LNCaP clone FGC (cell line): ENCODE data around the gene TRUB1.

ENCODE experiments used
- DNase-seq: peaks from one replicate; pipeline ENCODE4 v3.0.0-alpha.2; 2011; ENCODE audit warnings: low read depth
- H3K4me3 ChIP-seq: 2 replicates; pipeline ENCODE4 v1.5.1; 2011; ENCODE audit warnings: mild to moderate bottlenecking, low read depth, low read length, control low read depth
- TF ChIP-seq, protein P1 (sequence below): IDR thresholded peaks from 2 replicates; pipeline ENCODE4 v1.5.1; 2012; ENCODE audit warnings: mild to moderate bottlenecking; ENCODE audit not compliant: control insufficient read depth, insufficient read depth; ENCODE audit errors: extremely low read depth

TRUB1 gene

DNA sequence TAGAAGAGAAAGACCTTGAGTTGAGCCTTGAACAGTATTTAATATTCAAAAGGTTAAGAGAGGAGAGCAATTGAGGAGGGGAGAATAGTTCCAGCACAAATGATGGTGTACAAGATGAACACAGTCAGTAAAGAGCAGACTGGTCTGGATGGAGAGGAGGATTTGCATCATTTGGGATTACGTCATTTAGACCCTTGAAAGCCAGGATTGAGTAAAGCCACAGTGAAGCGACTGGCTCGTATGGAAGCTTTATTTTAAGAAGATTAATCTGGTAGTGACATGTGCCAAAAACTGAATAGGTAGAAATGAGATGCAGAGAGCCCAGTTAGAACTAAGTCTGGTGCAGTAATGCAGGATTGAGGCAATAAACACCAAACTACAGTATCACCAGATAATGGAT lies 52.6 kb downstream of the TRUB1 start:
- no peak for DNase-seq
- no peak overlapping the region for H3K4me3 ChIP-seq
- TF ChIP-seq, protein P1, sequence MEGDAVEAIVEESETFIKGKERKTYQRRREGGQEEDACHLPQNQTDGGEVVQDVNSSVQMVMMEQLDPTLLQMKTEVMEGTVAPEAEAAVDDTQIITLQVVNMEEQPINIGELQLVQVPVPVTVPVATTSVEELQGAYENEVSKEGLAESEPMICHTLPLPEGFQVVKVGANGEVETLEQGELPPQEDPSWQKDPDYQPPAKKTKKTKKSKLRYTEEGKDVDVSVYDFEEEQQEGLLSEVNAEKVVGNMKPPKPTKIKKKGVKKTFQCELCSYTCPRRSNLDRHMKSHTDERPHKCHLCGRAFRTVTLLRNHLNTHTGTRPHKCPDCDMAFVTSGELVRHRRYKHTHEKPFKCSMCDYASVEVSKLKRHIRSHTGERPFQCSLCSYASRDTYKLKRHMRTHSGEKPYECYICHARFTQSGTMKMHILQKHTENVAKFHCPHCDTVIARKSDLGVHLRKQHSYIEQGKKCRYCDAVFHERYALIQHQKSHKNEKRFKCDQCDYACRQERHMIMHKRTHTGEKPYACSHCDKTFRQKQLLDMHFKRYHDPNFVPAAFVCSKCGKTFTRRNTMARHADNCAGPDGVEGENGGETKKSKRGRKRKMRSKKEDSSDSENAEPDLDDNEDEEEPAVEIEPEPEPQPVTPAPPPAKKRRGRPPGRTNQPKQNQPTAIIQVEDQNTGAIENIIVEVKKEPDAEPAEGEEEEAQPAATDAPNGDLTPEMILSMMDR: no peak

DNA sequence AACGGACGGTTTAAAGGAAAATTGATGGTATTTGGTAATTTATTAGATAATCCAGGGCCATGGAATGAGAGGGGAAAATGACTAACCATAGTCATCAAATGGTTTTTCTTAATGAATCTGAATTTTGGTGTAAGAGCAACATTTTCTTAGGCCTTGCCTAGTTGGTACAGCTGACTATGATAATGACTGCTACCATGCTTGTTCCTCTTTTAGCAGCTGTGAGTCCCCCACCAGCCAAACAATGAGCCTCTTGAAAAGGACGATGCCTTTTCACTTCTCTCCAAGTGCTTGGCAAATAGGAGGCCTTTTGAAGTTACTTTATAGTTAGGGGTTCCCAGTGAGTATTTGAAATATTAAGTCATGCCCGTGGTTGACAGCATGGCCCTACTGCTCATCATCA lies 53.0 kb downstream of the TRUB1 start:
- TF ChIP-seq, protein P1: no peak
- no peak overlapping the region for H3K4me3 ChIP-seq
- DNase-seq: no peak

DNA sequence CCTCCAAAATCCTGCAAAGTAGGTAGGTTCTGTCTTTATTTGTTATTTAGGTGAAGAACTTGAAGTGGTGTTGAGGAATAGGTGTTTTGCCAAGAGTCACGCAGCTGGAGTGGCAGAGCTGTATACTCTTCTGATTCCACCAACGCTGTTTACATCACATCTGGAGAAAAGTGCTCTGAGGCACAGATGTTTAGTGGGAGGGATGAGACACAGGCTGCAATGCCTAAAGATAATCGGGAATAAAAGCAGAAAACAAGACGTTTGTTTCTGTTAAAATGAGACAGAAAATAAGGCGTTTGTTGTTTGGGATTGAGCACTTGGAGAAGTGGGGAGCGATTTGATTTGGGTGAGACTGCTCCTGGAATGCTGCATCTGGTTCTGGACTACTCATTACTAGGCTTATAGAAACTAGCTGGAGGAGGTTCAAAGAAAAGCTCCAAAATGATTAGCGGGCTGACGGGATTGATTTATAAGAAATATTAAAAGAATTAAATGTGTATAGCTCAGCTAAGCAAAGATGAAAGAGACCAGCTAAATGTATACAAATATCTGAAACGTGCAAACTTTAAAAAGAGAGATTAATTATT lies 54.3 kb downstream of the TRUB1 start:
- no peak for DNase-seq
- TF ChIP-seq, protein P1: no peak

DNA sequence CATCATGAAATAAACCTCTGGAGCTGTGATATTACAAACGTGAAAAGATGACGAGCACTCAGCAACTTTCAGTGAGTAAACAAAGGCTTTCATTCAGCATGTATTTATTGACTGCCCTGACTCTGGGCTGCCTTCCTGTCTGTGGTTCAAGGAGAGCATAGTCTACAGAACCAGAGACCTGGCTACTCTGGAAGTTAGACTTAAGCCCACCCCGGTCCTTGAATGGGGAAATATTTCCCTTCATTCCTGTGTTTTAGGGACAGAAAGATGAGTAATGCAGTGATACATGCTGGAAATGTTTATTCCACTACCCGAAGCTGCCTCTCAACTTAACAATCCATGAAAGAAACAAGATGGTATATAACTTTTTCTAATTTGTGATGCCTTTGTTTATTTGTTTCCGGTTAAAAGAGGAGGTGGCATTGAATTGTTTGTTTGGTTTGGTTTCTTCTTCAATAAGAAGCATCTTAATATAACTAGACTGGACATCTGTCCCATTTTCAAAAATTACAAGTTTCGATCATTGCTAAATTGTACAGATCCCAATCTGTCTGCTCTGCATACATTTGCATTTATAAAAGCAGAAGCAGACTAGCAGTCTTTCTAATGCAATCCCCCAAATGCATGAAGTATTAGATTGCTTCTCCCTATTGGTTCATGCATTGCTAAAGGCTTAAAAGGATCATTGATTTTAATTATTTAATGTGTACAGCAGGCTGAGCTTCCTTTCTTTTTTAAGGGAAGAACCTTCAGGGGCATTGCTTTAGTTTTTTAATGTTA lies 57.7 kb downstream of the TRUB1 start:
- TF ChIP-seq, protein P1: no peak
- DNase-seq: no peak

More for the DNA sequence above, 54.3 kb downstream of the TRUB1 start:
- H3K4me3 ChIP-seq: no peak overlapping the region

DNA sequence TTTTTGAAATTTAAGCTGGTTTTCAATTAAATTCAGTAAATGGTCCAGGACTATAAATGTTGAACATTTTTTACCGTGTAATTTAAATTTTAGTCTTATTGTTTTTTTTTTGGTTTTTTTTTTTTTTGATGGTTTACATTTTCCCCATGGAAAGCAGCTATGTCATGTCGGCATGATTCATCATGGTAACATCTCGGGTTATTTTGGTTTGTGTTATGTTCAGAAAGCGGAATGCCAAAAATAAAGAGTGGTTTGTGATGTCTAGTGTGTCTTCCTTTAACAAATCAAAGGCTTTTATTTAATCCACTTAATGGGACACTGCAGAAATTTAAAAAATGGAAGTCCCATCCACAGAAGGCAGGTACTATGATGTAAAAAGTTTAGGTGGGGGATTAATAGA lies 58.5 kb downstream of the TRUB1 start:
- DNase-seq: no peak
- TF ChIP-seq, protein P1: no peak
- H3K4me3 ChIP-seq: no peak overlapping the region

More for the DNA sequence above, 57.7 kb downstream of the TRUB1 start:
- H3K4me3 ChIP-seq: no peak overlapping the region

DNA sequence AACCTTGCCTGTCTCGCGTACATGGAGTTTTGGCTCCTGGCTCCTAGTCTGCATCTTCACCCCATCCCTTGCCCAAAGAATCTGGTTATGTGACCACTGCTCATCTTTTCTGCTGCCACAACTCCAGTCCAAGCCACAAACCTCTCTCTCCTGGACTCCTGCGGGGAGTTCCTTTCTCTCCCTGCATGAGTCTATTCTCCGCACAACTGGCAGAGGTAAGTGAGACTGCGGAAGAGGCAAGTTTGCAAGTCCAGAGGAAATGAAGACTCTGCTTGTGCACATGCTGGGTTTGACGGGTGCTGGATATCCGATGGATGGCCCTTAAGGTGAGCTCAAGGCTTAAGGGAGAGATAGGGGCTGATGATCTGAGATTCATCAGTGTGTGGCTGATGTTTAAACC lies 61.0 kb downstream of the TRUB1 start:
- no peak overlapping the region for H3K4me3 ChIP-seq
- TF ChIP-seq, protein P1: no peak
- DNase-seq: no peak
